ENCODE results near the gene HPS1.

GRCh38 chr10:98411166-98411565 lies 35.6 kb downstream of the HPS1 start:
- no peak for TF ChIP-seq POLR2A (IDR thresholded peaks at IDR 0.05)
- TF ChIP-seq, protein P1, sequence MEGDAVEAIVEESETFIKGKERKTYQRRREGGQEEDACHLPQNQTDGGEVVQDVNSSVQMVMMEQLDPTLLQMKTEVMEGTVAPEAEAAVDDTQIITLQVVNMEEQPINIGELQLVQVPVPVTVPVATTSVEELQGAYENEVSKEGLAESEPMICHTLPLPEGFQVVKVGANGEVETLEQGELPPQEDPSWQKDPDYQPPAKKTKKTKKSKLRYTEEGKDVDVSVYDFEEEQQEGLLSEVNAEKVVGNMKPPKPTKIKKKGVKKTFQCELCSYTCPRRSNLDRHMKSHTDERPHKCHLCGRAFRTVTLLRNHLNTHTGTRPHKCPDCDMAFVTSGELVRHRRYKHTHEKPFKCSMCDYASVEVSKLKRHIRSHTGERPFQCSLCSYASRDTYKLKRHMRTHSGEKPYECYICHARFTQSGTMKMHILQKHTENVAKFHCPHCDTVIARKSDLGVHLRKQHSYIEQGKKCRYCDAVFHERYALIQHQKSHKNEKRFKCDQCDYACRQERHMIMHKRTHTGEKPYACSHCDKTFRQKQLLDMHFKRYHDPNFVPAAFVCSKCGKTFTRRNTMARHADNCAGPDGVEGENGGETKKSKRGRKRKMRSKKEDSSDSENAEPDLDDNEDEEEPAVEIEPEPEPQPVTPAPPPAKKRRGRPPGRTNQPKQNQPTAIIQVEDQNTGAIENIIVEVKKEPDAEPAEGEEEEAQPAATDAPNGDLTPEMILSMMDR (IDR thresholded peaks at IDR 0.05): no peak
- no peak for TF ChIP-seq EP300 (IDR thresholded peaks at IDR 0.05)
